Activated B cell treated with CpG ODN at 0.5 μM for 24 hours (primary cell): ENCODE data around the gene EEF1E1. TPM values are rescaled to one million over a fixed set of nuclear protein-coding genes. Genes with fewer than 3 reads are reported as not detected.

Experiments
- ATAC-seq: fragments of 200-7000 bp; cut with Tn5 transposase; one replicate; pipeline ENCODE4 v1.10.0; 2021; ENCODE audit warnings: low read depth, mild to moderate bottlenecking, moderate library complexity
- CTCF ChIA-PET: fragments of 350-600 bp; sonication (Branson Sonifier 250); formaldehyde crosslinking; loops from one replicate; lab custom pipeline; 2021; ENCODE audit warnings: antibody characterized with exemption; lab: Charles Lee
- POLR2A ChIA-PET: fragments of 350-600 bp; sonication (Branson Sonifier 250); formaldehyde crosslinking; loops from one replicate; lab custom pipeline; 2021; ENCODE audit warnings: antibody characterized with exemption; lab: Charles Lee
- DNase-seq: peaks from one replicate; pipeline ENCODE4 v3.0.0; 2022
- H3K27ac Mint-ChIP-seq: one replicate; pipeline ENCODE4 v1.8.0; 2020; ENCODE audit warnings: mixed read lengths
- H3K27me3 Mint-ChIP-seq: one replicate; pipeline ENCODE4 v1.8.0; 2021; ENCODE audit warnings: mixed read lengths
- H3K36me3 Mint-ChIP-seq: one replicate; pipeline ENCODE4 v1.8.0; 2021; ENCODE audit warnings: low read depth, mixed read lengths
- H3K4me1 Mint-ChIP-seq: one replicate; pipeline ENCODE4 v1.8.0; 2021; ENCODE audit warnings: mixed read lengths
- H3K4me3 Mint-ChIP-seq: one replicate; pipeline ENCODE4 v1.8.0; 2020; ENCODE audit warnings: mild to moderate bottlenecking, mixed read lengths
- H3K9me3 Mint-ChIP-seq: one replicate; pipeline ENCODE4 v1.8.0; 2020; ENCODE audit warnings: mixed read lengths
- CTCF ChIP-seq: fragments of 200-600 bp; IDR thresholded peaks from one replicate; pipeline ENCODE4 v1.8.0; 2022; ENCODE audit warnings: antibody characterized with exemption, mild to moderate bottlenecking
- intact Hi-C: fragments of 100-400 bp; cut with micrococcal nuclease; formaldehyde crosslinking; loops from one replicate; pipeline ENCODE4 v1.15.1; 2024
- total RNA-seq: library from RNA; stranded (reverse); gene quantifications from 2 replicates; pipeline ENCODE4 v1.2.3, GENCODE V29; 2022

EEF1E1 gene
- total RNA-seq, 1 donor from 2014 or later = 32.5 TPM

GRCh38 chr6:8114956-8115355, 12.6 kb upstream of the EEF1E1 start:
- TF ChIP-seq CTCF = no peak
- intact Hi-C loops = no loop called here
- Mint-ChIP-seq H3K27ac (no peak overlapping the region), H3K4me3 (no peak overlapping the region), H3K36me3 (no peaks in the 10 kb centered on the region), H3K9me3 (peaks cover 2% of the 10 kb centered on the region), H3K27me3 (peaks cover 18% of the 10 kb centered on the region), H3K4me1 (no peaks in the 10 kb centered on the region)
- POLR2A ChIA-PET = no interaction called here
- DNase-seq (no peak), ATAC-seq (no peak)
- CTCF ChIA-PET = no interaction called here

DNA sequence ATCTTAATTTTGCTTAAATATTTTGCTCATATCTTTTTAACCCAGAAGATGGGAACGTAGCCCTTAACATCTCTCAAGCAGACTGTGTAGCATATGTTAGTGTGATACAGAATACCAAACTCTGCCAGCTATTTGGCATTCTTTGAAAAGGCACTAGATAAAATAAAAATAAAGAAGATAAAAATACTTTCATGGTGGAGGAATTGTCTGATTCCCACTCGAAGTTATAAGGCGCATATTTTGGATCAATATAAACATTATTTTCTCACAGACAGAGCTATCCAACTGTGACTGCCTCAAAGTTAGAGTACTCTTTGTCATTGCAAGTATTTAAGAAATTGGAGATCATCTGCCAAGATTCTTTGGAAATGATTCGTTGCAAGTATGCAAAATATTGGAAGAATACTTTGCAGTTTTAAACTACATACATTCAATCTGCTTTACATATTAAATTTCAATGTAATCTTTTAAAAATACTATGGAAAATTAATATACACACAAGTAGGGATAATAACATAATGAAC, 10.8 kb upstream of the EEF1E1 start:
- Mint-ChIP-seq H3K4me1 (no peaks in the 10 kb centered on the region), H3K9me3 (peaks cover 2% of the 10 kb centered on the region), H3K27me3 (peaks cover 26% of the 10 kb centered on the region), H3K4me3 (no peak overlapping the region), H3K36me3 (no peaks in the 10 kb centered on the region), H3K27ac (no peak overlapping the region)
- POLR2A ChIA-PET = no interaction called here
- no peak for TF ChIP-seq CTCF
- DNase-seq = no peak
- CTCF ChIA-PET = no interaction called here
- intact Hi-C loops = no loop called here
- ATAC-seq = no peak

DNA sequence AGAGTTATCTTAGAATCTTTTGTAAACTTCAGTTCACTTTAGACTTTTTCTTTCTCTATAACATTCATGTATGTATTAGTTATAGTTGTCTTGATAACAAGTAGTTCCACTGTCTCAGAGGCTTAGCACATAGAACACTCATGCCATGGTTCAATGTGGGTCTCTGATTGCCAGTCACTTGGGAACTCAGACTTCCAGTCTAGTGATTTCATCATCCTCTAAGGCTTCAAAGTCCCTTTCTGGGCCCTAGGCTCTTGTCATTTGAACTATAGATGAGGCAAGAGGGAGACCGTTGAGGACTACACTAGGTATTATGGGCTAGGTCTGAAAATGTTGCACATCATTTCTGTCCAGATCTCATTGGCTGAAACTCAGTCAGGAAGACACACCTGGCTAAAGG, 8.4 kb upstream of the EEF1E1 start:
- no peak overlapping the region for H3K27ac Mint-ChIP-seq
- intact Hi-C loops = no loop called here
- no peak for ATAC-seq
- H3K36me3 Mint-ChIP-seq = no peaks in the 10 kb centered on the region
- H3K27me3 Mint-ChIP-seq = peaks cover 43% of the 10 kb centered on the region
- peaks cover 2% of the 10 kb centered on the region for H3K9me3 Mint-ChIP-seq
- no peak for TF ChIP-seq CTCF
- no peaks in the 10 kb centered on the region for H3K4me1 Mint-ChIP-seq
- ChIA-PET CTCF (no interaction called here), POLR2A (no interaction called here)
- no peak overlapping the region for H3K4me3 Mint-ChIP-seq
- no peak for DNase-seq

DNA sequence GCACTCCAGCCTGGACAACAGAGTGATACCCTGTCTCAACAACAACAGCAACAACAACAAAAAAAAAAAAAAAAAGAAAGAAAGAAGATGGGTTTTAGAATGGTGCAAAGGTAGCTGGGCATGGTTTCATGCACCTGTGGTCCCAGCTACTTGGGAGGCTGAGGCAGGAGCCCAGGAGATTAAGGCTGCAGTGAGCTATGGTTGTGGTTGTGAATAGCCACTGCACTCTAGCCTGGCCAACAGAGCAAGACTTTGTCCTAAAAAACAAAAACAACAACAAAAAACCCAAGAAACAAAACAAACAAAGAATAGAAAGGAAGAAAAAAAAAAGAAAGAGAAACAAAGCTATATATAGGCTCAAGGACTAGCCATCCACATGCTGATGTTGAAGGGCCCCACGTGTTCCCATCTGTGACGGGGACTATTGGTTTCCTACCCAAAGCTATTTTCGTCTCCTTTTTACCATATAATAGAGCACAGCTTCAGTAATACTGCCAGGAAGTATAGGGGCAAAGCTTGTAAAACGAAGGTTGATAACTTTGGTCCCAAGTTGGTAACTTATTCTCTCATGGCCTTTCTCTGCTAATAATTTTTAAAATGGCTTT, 7.9 kb upstream of the EEF1E1 start:
- H3K4me3 Mint-ChIP-seq = no peak overlapping the region
- H3K27me3 Mint-ChIP-seq = peaks cover 43% of the 10 kb centered on the region

More for the DNA sequence above, 7.9 kb upstream of the EEF1E1 start:
- TF ChIP-seq CTCF = no peak
- Mint-ChIP-seq H3K9me3 (no peaks in the 10 kb centered on the region), H3K4me1 (no peaks in the 10 kb centered on the region), H3K27ac (no peak overlapping the region), H3K36me3 (no peaks in the 10 kb centered on the region)
- DNase-seq (no peak), ATAC-seq (no peak)
- ChIA-PET POLR2A (no interaction called here), CTCF (no interaction called here)
- intact Hi-C loops = no loop called here
